ENCODE results near the gene SYCE3. TPM values are rescaled to one million over a fixed set of nuclear protein-coding genes. Genes with fewer than 3 reads are reported as not detected.

Gene SYCE3
- total RNA-seq, 1 donor from 2014 or later: not detected

DNA sequence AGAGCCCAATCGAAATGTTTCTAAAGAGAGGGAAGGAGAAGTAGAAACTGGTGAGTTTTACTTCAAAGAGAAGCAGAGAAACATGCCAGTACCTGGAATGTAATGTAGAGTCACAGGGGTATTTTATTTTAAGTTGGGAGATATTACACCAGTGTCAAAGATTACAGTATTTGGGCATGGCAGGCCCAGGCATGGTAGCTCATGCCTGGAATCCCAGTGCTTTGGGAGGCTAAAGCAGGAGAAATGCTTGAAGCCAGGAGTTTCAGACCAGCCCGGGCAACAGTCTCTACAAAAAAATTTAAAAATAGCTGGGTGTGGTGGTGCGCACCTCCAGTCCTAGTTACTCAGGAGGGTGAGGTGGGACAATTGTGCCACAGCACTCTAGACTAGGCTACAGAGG, 2.7 kb downstream of the SYCE3 start:
- no peak overlapping the region for H3K4me2 ChIP-seq
- peaks cover 5% of the 10 kb centered on the region for H3K4me1 ChIP-seq
- H3K27me3 ChIP-seq: peaks cover 25% of the 10 kb centered on the region
- Mint-ChIP-seq H3K4me1 (peaks cover 11% of the 10 kb centered on the region), H3K27me3 (ENCODE audit: insufficient read depth, low read depth) (peaks cover 16% of the 10 kb centered on the region), H3K36me3 (no peaks in the 10 kb centered on the region), H3K4me3 (no peak overlapping the region), H3K27ac (no peak overlapping the region), H3K9me3 (no peaks in the 10 kb centered on the region)
- no peak overlapping the region for H3K4me3 ChIP-seq
- H3K79me2 ChIP-seq (ENCODE audit: low read depth): no peaks in the 10 kb centered on the region
- H3K9me3 ChIP-seq (ENCODE audit: low read depth): no peaks in the 10 kb centered on the region
- no peaks in the 10 kb centered on the region for H3K36me3 ChIP-seq
- H3K9ac ChIP-seq: no peak overlapping the region
- no peak overlapping the region for H3K27ac ChIP-seq
- no peak overlapping the region for H2AFZ ChIP-seq (replicated peaks)
- H3F3A ChIP-seq (ENCODE audit: low read depth): peaks cover 11% of the 10 kb centered on the region
- no peaks in the 10 kb centered on the region for H4K20me1 ChIP-seq (ENCODE audit: low read depth)
- no peak for TF ChIP-seq EZH2phosphoT487 (IDR thresholded peaks at IDR 0.05)
- no peak for DNase-seq (ENCODE audit: low spot score)

GRCh38 chr22:50556703-50557102, 6.0 kb downstream of the SYCE3 start:
- H3K27me3 Mint-ChIP-seq (ENCODE audit: insufficient read depth, low read depth): peaks cover 13% of the 10 kb centered on the region

GRCh38 chr22:50553310-50553709, 9.4 kb downstream of the SYCE3 start:
- Histone ChIP-seq H3K4me2 (no peak overlapping the region), H4K20me1 (ENCODE audit: low read depth) (no peaks in the 10 kb centered on the region), H3K27ac (no peak overlapping the region), H3K4me3 (no peak overlapping the region), H3K9me3 (ENCODE audit: low read depth) (no peaks in the 10 kb centered on the region), H3K9ac (no peak overlapping the region), H2AFZ (replicated peaks) (no peak overlapping the region), H3K79me2 (ENCODE audit: low read depth) (no peaks in the 10 kb centered on the region), H3F3A (ENCODE audit: low read depth) (no peaks in the 10 kb centered on the region), H3K27me3 (no peaks in the 10 kb centered on the region), H3K36me3 (no peaks in the 10 kb centered on the region), H3K4me1 (no peaks in the 10 kb centered on the region)
- no peak for DNase-seq (ENCODE audit: low spot score)
- Mint-ChIP-seq H3K27me3 (ENCODE audit: insufficient read depth, low read depth) (peaks cover 6% of the 10 kb centered on the region), H3K4me1 (no peaks in the 10 kb centered on the region), H3K9me3 (no peaks in the 10 kb centered on the region), H3K27ac (no peak overlapping the region), H3K4me3 (no peak overlapping the region), H3K36me3 (no peaks in the 10 kb centered on the region)
- TF ChIP-seq EZH2phosphoT487 (IDR thresholded peaks at IDR 0.05) (no peak), EZH2 (IDR thresholded peaks at IDR 0.05) (no peak)
- TF ChIP-seq, protein P1, sequence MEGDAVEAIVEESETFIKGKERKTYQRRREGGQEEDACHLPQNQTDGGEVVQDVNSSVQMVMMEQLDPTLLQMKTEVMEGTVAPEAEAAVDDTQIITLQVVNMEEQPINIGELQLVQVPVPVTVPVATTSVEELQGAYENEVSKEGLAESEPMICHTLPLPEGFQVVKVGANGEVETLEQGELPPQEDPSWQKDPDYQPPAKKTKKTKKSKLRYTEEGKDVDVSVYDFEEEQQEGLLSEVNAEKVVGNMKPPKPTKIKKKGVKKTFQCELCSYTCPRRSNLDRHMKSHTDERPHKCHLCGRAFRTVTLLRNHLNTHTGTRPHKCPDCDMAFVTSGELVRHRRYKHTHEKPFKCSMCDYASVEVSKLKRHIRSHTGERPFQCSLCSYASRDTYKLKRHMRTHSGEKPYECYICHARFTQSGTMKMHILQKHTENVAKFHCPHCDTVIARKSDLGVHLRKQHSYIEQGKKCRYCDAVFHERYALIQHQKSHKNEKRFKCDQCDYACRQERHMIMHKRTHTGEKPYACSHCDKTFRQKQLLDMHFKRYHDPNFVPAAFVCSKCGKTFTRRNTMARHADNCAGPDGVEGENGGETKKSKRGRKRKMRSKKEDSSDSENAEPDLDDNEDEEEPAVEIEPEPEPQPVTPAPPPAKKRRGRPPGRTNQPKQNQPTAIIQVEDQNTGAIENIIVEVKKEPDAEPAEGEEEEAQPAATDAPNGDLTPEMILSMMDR (IDR thresholded peaks at IDR 0.05): no peak

More at GRCh38 chr22:50556703-50557102, 6.0 kb downstream of the SYCE3 start:
- Mint-ChIP-seq H3K4me3 (no peak overlapping the region), H3K36me3 (no peaks in the 10 kb centered on the region), H3K27ac (no peak overlapping the region), H3K4me1 (no peaks in the 10 kb centered on the region), H3K9me3 (no peaks in the 10 kb centered on the region)
- Histone ChIP-seq H3K27me3 (peaks cover 5% of the 10 kb centered on the region), H3K27ac (no peak overlapping the region), H3K79me2 (ENCODE audit: low read depth) (no peaks in the 10 kb centered on the region), H3K9ac (no peak overlapping the region), H3K9me3 (ENCODE audit: low read depth) (no peaks in the 10 kb centered on the region), H4K20me1 (ENCODE audit: low read depth) (no peaks in the 10 kb centered on the region), H3K4me3 (no peak overlapping the region), H3F3A (ENCODE audit: low read depth) (peaks cover 4% of the 10 kb centered on the region), H3K4me1 (no peaks in the 10 kb centered on the region), H3K4me2 (no peak overlapping the region), H3K36me3 (no peaks in the 10 kb centered on the region), H2AFZ (replicated peaks) (no peak overlapping the region)
- TF ChIP-seq, protein P1 (IDR thresholded peaks at IDR 0.05): no peak
- TF ChIP-seq EZH2 (IDR thresholded peaks at IDR 0.05) (no peak), EZH2phosphoT487 (IDR thresholded peaks at IDR 0.05) (no peak)
- no peak for DNase-seq (ENCODE audit: low spot score)

DNA sequence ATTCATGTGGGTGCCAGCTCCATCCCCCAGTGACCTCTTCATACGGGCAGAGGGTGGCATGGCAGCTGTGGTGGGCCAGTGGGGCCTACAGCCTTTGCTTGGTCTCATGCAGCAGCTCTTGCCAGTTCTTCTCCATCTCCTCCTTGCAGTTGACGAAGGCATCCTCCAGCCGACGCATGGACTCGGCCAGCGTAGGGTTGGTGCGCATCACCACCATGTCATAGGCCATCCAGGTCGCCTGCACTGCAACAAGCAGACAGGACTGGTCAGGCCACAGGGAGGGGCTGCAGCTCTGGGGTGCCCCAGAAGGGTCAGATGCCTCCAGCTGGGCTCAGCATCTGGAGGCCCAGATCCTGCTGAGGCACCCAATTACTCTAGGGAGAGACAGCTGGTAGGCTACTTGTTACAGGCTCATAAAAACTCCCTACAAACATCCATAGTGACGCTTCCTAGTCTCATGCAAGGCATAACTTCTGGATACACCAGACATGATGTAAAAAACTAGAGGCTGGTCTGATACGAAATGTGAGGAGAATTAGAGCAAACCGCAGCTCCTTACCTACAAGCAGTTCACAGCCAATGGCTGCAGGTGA, 11.5 kb downstream of the SYCE3 start:
- no peak overlapping the region for H3K9ac ChIP-seq
- no peaks in the 10 kb centered on the region for H3K79me2 ChIP-seq (ENCODE audit: low read depth)
- H3K4me3 Mint-ChIP-seq: no peak overlapping the region
- no peak overlapping the region for H3K4me2 ChIP-seq
- no peaks in the 10 kb centered on the region for H3K9me3 Mint-ChIP-seq
- no peak for DNase-seq (ENCODE audit: low spot score)
- H3K4me1 Mint-ChIP-seq: no peaks in the 10 kb centered on the region
- H3K4me3 ChIP-seq: no peak overlapping the region
- H3K4me1 ChIP-seq: no peaks in the 10 kb centered on the region
- H3K27me3 Mint-ChIP-seq (ENCODE audit: insufficient read depth, low read depth): peaks cover 3% of the 10 kb centered on the region
- H3K27ac ChIP-seq: no peak overlapping the region
- no peaks in the 10 kb centered on the region for H4K20me1 ChIP-seq (ENCODE audit: low read depth)
- no peaks in the 10 kb centered on the region for H3K36me3 Mint-ChIP-seq
- H3K36me3 ChIP-seq: no peaks in the 10 kb centered on the region
- no peak for TF ChIP-seq EZH2 (IDR thresholded peaks at IDR 0.05)
- no peak for TF ChIP-seq EZH2phosphoT487 (IDR thresholded peaks at IDR 0.05)
- TF ChIP-seq, protein P1 (IDR thresholded peaks at IDR 0.05): no peak
- H3K27me3 ChIP-seq: no peaks in the 10 kb centered on the region
- H3K9me3 ChIP-seq (ENCODE audit: low read depth): no peaks in the 10 kb centered on the region
- H2AFZ ChIP-seq (replicated peaks): no peak overlapping the region
- no peaks in the 10 kb centered on the region for H3F3A ChIP-seq (ENCODE audit: low read depth)
- H3K27ac Mint-ChIP-seq: no peak overlapping the region
